HG02571 (cell line): Measurements from ENCODE around the gene FRMPD1.

Source experiments
- ATAC-seq: cut with Tn5 transposase; IDR thresholded peaks from one replicate; pipeline ENCODE4 v1.9.1; 2021; ENCODE audit warnings: mild to moderate bottlenecking, moderate library complexity; ENCODE audit not compliant: unreplicated experiment

Gene FRMPD1

DNA sequence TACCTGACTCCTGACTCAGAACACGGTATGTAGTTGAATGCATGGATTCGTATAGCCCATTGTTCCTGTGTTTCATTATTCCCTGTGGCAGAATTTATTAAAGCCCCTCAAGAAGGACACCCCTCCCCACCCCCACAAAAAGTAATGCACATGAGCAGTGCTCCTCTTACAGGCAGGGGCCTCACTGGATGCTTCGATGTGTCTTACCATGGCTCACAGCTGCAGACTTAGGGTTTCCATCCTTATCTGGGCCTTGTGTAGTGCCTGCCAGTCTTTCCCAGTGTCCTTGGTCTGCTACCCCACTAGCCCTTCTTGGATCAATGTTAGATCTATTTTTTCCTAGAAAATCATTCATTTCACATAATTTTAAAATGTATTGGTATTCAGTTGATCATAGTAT lies 119.2 kb downstream of the FRMPD1 start:
- no peak for ATAC-seq

DNA sequence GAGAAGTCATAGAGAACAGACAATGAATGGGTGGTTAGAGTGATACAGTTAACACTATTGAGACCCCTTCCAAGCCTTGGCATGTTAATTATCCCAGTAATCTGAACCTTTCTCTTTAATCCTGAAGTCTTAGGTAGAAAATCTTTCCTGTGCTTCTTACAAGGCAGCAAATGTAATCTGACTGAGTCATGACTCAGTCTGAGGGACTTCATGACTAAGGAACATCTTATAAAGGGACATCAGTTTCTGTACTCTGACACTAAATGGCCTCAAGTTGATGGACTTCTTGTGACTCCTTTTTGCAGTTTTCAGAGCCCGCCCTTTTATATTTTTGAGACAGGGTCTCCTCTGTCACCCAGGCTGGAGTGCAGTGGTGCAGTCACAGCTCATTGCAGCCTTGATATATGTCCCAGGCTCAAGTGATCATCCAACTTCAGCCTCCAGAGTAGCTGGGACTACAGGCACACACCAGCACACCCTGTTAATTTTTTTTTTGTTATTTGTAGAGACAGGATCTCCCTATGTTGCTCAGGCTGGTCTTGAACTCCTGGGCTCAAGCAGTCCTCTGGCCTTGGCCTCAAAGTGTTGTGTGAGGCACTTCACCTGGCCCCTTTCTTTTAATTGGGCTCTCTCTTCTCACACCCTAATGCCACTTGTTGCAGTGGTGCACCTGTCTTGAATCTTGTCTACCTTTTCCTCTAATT lies 124.6 kb downstream of the FRMPD1 start:
- no peak for ATAC-seq

DNA sequence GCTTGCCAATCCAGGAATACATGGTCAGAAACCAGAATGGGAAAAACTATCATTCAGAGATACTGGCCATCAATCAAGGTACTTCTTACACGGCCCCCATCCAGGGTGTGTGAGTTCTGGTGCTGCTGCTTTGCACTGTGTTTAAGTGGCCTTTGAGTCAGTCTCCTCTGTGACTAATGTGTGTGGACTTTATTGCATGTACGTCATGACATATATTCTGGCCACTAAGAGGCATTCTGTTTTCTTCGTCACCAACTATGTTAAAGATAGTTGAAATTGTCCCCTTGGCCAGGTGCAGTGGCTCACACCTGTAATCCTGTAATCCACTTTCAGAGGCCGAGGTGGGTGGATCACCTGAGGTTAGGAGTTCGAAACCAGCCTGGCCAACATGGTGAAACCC lies 125.6 kb downstream of the FRMPD1 start:
- ATAC-seq: no peak

DNA sequence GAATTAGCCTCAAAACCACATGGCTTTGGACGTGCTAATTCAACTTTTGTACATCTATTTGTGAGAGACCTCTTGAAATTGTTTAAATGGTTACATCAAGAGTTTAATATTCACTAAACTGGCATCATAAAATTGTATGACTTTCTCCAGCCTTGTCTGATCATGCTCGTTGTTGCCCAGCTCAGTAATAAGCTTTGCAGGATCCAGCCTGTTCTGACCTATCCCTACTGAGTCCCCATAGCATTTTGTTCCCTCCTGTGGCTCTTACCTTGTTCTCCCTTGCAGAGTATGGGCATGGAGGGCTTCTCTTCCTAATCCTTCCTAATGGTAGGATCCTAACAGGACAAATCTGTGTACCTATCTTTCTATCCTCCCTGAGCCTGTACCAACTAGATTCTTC lies 127.8 kb downstream of the FRMPD1 start:
- ATAC-seq: no peak

DNA sequence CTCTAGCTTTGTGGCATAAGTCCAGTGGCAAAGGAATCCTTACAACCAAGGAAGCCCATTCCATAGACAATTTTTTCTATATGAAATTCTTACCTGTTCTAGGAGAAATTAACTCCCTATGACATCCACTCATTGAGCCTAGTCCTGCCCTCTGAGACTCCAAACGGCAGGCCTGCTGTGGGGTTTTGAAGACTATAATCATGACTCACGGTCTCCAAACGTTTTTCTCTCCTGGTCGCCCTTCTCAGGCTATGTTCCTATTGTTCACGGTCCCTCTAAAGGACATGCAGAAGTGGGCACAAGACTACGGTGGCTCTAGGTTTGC lies 133.5 kb downstream of the FRMPD1 start:
- no peak for ATAC-seq

GRCh38 chr9:37784616-37785483 lies 134.1 kb downstream of the FRMPD1 start, which contains the start of gene EXOSC3:
Gene EXOSC3 (minus strand): TSS chr9:37785064. CDS start chr9:37785044, 20 bp downstream.
- ATAC-seq: peak; percentile 92

- ATAC-seq: no peak
These were observed 136.3 kb downstream of the FRMPD1 start for GRCh38 chr9:37787059-37787458.

DNA sequence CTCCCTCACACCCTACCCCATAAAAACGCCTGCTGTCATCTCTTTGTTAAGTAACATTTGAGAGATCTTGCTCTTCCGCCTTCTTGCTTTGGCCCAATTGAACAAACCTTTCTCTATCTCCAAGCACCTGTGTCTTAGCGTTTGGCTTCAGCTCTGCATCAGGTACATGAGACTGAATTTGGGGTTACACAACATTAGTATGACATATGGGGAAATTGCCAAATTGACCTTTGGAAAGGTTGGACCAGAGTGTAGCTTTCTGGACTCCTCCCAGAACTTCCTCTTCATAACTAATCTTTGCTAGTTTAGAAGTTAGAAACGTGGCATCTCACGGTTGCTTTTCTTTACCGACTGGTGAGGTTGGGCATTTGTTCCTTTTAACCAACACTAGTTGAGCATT lies 137.6 kb downstream of the FRMPD1 start:
- no peak for ATAC-seq

- no peak for ATAC-seq
These were observed 139.3 kb downstream of the FRMPD1 start for GRCh38 chr9:37790096-37790495.

GRCh38 chr9:37792122-37792521 lies 141.4 kb downstream of the FRMPD1 start:
- ATAC-seq: no peak

- ATAC-seq: no peak
These were observed 145.5 kb downstream of the FRMPD1 start for GRCh38 chr9:37796232-37796631.
